Measurements from ENCODE around the gene BCKDHA. TPM values are rescaled to one million over a fixed set of nuclear protein-coding genes. Genes with fewer than 3 reads are reported as not detected.

BCKDHA gene
- total RNA-seq, 1 experiment from 2014 or later: 17.7 TPM

DNA sequence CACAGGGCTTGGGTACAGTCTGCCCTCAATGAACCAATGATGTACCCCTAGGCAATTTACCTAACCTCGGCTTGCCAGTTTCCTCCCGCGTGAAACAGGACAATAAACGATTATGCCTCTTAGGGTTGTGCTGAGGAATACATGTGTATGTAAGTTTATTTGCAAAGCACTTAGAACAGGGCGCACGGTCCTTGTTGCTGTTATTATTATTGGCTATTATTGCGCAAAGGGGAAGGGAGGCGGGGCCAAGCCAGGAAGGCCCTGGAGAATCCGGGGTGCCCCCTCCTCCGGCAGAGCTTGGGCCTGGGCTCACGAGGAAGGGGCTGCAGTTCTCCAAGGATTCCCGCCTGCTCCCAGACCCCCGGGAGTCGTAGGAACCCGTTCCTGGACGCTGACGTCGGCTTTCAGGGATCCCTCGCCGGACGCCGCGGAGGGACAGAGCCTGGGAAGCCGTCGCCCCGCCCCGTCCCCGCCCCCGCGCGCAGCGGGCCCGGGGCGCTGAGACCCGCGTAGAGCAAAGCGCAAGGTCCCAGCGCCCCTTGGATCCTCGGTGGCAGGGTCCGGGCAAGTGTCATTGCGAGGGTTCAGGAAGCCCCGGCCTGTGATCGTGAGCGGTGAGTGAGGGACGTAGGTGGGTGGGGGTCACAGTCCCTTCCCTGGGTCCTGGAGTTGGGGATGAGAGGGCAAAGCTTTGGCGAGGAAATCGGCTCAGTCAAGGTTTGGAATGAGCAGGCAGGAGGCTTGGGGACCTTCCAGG, 21.2 kb upstream of the BCKDHA start, which contains the start of gene TMEM91:
Gene TMEM91, plus strand, starts transcription at position 293 of the 757 bp plus-strand sequence. CDS start 1,777 bp downstream, outside the sequence.
- DNase-seq (ENCODE audit: low read depth, low spot score) (no peak), ATAC-seq (no peak)
- no peaks in the 10 kb centered on the region for H3K9me3 ChIP-seq (ENCODE audit: control insufficient read depth in 1 of 2, insufficient read depth in 1 of 2, low read depth in 1 of 2, low read length in 2 of 2)
- no peak within 1 kb of the TSS for H2AFZ ChIP-seq (ENCODE audit: low read depth, low read length, poor library complexity, severe bottlenecking)
- no peaks in the 10 kb centered on the region for H3K79me2 ChIP-seq (ENCODE audit: insufficient read depth, low read length)
- peaks cover 10 to 26% of the 10 kb centered on the region in 2 experiments for H3K4me1 ChIP-seq (ENCODE audit: control insufficient read depth in 1 of 2, insufficient read depth in 2 of 2, low read length in 2 of 2)
- no peaks in the 10 kb centered on the region for H3K27me3 ChIP-seq (ENCODE audit: insufficient read depth, low read length)
- POLR2A ChIA-PET: no interaction called here
- TF ChIP-seq JUND (IDR thresholded peaks at IDR 0.05) (no peak), FOSL1 (IDR thresholded peaks at IDR 0.05; ENCODE audit: low read depth) (no peak), EZH2 (IDR thresholded peaks at IDR 0.05) (no peak), CEBPB (IDR thresholded peaks at IDR 0.05; ENCODE audit: low read depth) (peak; percentile 15; the same call in 1 of the 2 replicates), SP1 (IDR thresholded peaks at IDR 0.05; ENCODE audit: low read depth) (no peak), SIN3A (IDR thresholded peaks at IDR 0.05; ENCODE audit: low read depth) (no peak)
- TF ChIP-seq, protein P1, sequence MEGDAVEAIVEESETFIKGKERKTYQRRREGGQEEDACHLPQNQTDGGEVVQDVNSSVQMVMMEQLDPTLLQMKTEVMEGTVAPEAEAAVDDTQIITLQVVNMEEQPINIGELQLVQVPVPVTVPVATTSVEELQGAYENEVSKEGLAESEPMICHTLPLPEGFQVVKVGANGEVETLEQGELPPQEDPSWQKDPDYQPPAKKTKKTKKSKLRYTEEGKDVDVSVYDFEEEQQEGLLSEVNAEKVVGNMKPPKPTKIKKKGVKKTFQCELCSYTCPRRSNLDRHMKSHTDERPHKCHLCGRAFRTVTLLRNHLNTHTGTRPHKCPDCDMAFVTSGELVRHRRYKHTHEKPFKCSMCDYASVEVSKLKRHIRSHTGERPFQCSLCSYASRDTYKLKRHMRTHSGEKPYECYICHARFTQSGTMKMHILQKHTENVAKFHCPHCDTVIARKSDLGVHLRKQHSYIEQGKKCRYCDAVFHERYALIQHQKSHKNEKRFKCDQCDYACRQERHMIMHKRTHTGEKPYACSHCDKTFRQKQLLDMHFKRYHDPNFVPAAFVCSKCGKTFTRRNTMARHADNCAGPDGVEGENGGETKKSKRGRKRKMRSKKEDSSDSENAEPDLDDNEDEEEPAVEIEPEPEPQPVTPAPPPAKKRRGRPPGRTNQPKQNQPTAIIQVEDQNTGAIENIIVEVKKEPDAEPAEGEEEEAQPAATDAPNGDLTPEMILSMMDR (IDR thresholded peaks at IDR 0.05 in 2 of 3, conservative IDR thresholded peaks at IDR 0.05 in 1 of 3; ENCODE audit: borderline replicate concordance in 1 of 3, insufficient read depth in 1 of 3, low read depth in 2 of 3, low read length in 2 of 3): no peak
- RAD21 ChIA-PET (ENCODE audit: low non-redundant PET in 1 of 2, low total read pairs in 2 of 2, uncharacterized antibody in 2 of 2, unreplicated experiment in 2 of 2): no interaction called here
- H3K36me3 ChIP-seq (ENCODE audit: control insufficient read depth in 1 of 2, insufficient read depth in 2 of 2, low read length in 2 of 2): no peaks in the 10 kb centered on the region
- CTCF ChIA-PET: interaction anchor here (0.7 kb wide), 2 partner anchors 11 to 270 kb away, joined by 3 read pairs; no protein-coding TSS in a partner anchor
- no peaks in the 10 kb centered on the region for H4K20me1 ChIP-seq (ENCODE audit: insufficient read depth)
- H3K9me2 ChIP-seq (ENCODE audit: insufficient read depth): no peaks in the 10 kb centered on the region
- no peak within 1 kb of the TSS for H3K4me2 ChIP-seq (ENCODE audit: low read length)
- intact Hi-C loops (cut with micrococcal nuclease): no loop called here
- no peak within 1 kb of the TSS for H3K4me3 ChIP-seq (replicated peaks in 1 of 2; ENCODE audit: low read depth in 1 of 2, low read length in 2 of 2)
- H3K9ac ChIP-seq (ENCODE audit: low read length): no peak within 1 kb of the TSS
- BruUV-seq (replicated peaks): no TSS peak
- no peak within 1 kb of the TSS for H3K27ac ChIP-seq (ENCODE audit: low read depth, low read length)

DNA sequence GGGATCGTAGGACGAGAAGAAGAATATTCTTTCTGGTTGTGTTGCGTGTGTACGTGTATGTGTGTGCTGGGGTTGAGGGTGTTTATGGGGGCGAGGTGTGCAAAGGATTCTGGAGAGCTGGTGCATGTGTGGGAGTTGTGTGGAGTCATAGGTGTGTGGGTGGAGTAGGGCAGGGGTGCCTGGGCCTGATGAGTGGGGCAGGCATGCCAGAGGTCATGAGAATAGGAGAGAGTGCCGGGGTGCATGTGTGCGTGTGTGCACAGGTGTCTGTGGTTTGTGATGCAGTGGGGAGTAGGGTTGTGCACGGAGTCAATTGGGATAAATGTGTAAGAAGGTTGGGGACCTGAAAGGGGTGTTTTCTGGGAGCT, 20.6 kb upstream of the BCKDHA start:
- Histone ChIP-seq H3K4me3 (replicated peaks in 1 of 2; ENCODE audit: low read depth in 1 of 2, low read length in 2 of 2) (no peak overlapping the region), H3K79me2 (ENCODE audit: insufficient read depth, low read length) (no peaks in the 10 kb centered on the region), H4K20me1 (ENCODE audit: insufficient read depth) (no peaks in the 10 kb centered on the region), H3K9ac (ENCODE audit: low read length) (no peak overlapping the region), H3K4me1 (ENCODE audit: control insufficient read depth in 1 of 2, insufficient read depth in 2 of 2, low read length in 2 of 2) (peaks cover 10 to 26% of the 10 kb centered on the region in 2 experiments), H3K9me2 (ENCODE audit: insufficient read depth) (no peaks in the 10 kb centered on the region), H2AFZ (ENCODE audit: low read depth, low read length, poor library complexity, severe bottlenecking) (no peak overlapping the region), H3K27me3 (ENCODE audit: insufficient read depth, low read length) (no peaks in the 10 kb centered on the region), H3K36me3 (ENCODE audit: control insufficient read depth in 1 of 2, insufficient read depth in 2 of 2, low read length in 2 of 2) (no peaks in the 10 kb centered on the region), H3K9me3 (ENCODE audit: control insufficient read depth in 1 of 2, insufficient read depth in 1 of 2, low read depth in 1 of 2, low read length in 2 of 2) (no peaks in the 10 kb centered on the region), H3K4me2 (ENCODE audit: low read length) (no peak overlapping the region), H3K27ac (ENCODE audit: low read depth, low read length) (no peak overlapping the region)
- ChIA-PET RAD21 (ENCODE audit: low non-redundant PET in 1 of 2, low total read pairs in 2 of 2, uncharacterized antibody in 2 of 2, unreplicated experiment in 2 of 2) (no interaction called here), CTCF (interaction anchor here (0.7 kb wide), 1 partner anchor 270 kb away, joined by 3 read pairs; no protein-coding TSS in a partner anchor), POLR2A (no interaction called here)
- ATAC-seq (no peak), DNase-seq (ENCODE audit: low read depth, low spot score) (no peak)
- no TSS peak for BruUV-seq (replicated peaks)
- intact Hi-C loops (cut with micrococcal nuclease): no loop called here
- TF ChIP-seq SRF (IDR thresholded peaks at IDR 0.05; ENCODE audit: low read depth): no peak
- TF ChIP-seq EGR1 (IDR thresholded peaks at IDR 0.05; ENCODE audit: low read depth): no peak
- no peak for TF ChIP-seq POLR2A (IDR thresholded peaks at IDR 0.05; ENCODE audit: borderline replicate concordance, extremely low read depth, insufficient read depth, insufficient read length)
- TF ChIP-seq, protein P2, sequence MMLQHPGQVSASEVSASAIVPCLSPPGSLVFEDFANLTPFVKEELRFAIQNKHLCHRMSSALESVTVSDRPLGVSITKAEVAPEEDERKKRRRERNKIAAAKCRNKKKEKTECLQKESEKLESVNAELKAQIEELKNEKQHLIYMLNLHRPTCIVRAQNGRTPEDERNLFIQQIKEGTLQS (IDR thresholded peaks at IDR 0.05): no peak
- no peak for TF ChIP-seq CBX3 (IDR thresholded peaks at IDR 0.05; ENCODE audit: low read depth)
- no peak for TF ChIP-seq ZFX (IDR thresholded peaks at IDR 0.05)
- TF ChIP-seq ELF1 (IDR thresholded peaks at IDR 0.05; ENCODE audit: borderline replicate concordance, low read depth): no peak
- TF ChIP-seq EZH2 (IDR thresholded peaks at IDR 0.05): no peak
- TF ChIP-seq, protein P1 (IDR thresholded peaks at IDR 0.05 in 2 of 3, conservative IDR thresholded peaks at IDR 0.05 in 1 of 3; ENCODE audit: borderline replicate concordance in 1 of 3, insufficient read depth in 1 of 3, low read depth in 2 of 3, low read length in 2 of 3): no peak
- no peak for TF ChIP-seq TCF7L2 (IDR thresholded peaks at IDR 0.05; ENCODE audit: borderline replicate concordance, extremely low read depth, insufficient read depth, insufficient read length)

Data from HCT116 (cell line).